A204.1 (cell line): ENCODE data around the gene TRIM56.
A peak's percentile ranks its signal among the peaks of the same experiment; 100 is the strongest.
"Not testable (repeated sequence)": the region's sequence is repeated elsewhere in the genome, so short reads cannot be mapped to it uniquely, and the experiment has no call there.

ENCODE experiments used
- FAIRE-seq: peaks from 2 replicates; lab custom pipeline; 2012; peaks lifted over from hg19 to GRCh38; lab: Jason Lieb, UNC

Gene TRIM56

DNA sequence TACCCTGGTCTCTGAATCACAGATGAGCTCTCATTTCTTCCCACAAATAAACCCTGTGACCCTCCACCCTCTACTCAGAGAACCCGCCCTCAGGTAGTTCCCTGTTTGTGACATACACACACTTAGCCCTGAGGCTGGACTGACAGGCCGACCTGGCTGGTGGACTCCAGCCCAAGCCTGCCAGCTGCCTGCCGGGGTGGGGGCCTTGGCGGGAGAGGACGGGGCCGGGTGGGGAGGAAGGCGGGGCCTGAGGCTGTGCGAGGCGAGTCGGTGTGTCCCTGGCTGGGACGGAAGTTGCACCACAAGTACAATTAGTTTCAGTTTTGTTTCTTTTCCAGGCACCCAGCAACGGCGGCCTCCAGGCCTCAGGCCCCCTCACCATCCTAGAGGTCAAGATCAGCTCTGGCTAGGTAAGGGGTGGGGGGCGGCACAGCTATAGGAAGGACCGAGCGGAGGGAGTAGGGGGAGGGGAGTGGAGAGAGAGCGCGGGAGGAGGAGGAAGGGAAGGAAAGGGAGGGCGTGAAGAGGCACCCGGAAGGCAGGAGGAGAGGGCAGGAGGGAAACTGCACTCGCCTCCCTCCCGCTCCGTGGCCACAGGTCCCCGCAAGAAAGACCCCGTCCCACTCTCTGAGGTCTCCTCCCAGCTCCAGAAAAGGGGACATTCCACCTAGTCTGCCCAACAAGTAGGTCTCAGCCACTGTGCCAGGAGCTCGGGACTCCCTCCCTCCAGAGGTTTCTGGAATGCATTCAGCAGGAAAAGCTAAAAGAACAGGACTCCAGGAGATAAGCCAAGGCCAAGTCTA is at the start of gene TRIM56:
Gene TRIM56, plus strand, starts transcription at position 320 of the 803 bp plus-strand sequence. CDS start 1,832 bp downstream, outside the sequence.
- peak; percentile 35 for FAIRE-seq

GRCh38 chr7:101035941-101036340 is 49.3 kb upstream of the TRIM56 start:
- FAIRE-seq = no peak

DNA sequence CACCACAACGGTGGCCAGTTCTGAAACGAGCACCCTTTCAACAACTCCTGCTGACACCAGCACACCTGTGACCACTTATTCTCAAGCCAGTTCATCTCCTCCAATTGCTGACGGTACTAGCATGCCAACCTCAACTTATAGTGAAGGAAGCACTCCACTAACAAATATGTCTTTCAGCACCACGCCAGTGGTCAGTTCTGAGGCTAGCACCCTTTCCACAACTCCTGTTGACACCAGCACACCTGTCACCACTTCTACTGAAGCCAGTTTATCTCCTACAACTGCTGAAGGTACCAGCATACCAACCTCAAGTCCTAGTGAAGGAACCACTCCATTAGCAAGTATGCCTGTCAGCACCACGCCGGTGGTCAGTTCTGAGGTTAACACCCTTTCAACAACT is 44.0 kb upstream of the TRIM56 start:
- FAIRE-seq = not testable (repeated sequence)

DNA sequence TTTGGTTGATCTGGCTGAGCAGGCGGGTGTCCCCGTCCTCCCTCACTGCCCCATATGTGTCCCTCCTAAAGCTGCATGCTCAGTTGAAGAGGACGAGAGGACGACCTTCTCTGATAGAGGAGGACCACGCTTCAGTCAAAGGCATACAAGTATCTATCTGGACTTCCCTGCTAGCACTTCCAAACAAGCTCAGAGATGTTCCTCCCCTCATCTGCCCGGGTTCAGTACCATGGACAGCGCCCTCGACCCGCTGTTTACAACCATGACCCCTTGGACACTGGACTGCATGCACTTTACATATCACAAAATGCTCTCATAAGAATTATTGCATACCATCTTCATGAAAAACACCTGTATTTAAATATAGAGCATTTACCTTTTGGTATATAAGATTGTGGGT is 26.9 kb upstream of the TRIM56 start:
- FAIRE-seq = no peak

- FAIRE-seq = no peak
Observed at GRCh38 chr7:101059620-101059942, 25.7 kb upstream of the TRIM56 start.

GRCh38 chr7:101060992-101061391 is 24.3 kb upstream of the TRIM56 start:
- no peak for FAIRE-seq

GRCh38 chr7:101064176-101064550 is 21.1 kb upstream of the TRIM56 start:
- not testable (repeated sequence) for FAIRE-seq

DNA sequence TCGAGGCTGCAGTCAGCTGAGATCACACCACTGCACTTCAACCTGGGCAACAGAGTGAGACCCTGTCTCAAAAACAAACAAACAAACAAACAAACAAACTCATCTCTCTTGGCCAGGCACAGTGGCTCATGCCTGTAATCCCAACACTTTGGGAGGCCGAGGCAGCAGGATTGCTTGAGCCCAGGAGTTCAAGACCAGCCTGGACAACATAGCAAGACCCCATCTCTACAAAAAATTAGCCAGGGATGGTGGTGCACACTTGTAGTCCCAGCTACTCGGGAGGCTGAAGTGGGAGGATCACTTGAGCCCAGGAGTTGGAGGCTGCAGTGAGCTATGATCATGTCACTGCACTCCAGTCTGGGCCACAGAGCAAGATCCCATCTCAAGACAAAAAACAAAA is 20.1 kb upstream of the TRIM56 start:
- FAIRE-seq = not testable (repeated sequence)

- no peak for FAIRE-seq
Observed at GRCh38 chr7:101066141-101066832, 19.0 kb upstream of the TRIM56 start.

DNA sequence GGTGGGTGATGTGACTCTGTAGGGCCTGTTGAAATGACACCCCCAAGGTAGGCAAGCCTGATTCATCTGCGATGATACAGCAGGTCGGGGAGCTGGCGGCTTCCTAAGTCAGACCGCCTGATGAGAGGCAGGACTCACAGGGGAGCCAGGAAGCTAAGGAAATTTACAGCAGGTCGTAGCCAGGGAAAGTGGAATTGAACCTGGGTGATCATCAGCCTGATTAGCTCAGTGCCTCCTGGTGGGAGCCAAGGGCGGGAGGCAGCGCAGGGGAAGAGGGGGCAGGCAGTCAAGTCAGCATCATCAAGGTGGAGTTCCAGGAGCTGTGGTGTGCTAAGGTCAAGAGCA is 18.5 kb upstream of the TRIM56 start:
- FAIRE-seq = no peak

DNA sequence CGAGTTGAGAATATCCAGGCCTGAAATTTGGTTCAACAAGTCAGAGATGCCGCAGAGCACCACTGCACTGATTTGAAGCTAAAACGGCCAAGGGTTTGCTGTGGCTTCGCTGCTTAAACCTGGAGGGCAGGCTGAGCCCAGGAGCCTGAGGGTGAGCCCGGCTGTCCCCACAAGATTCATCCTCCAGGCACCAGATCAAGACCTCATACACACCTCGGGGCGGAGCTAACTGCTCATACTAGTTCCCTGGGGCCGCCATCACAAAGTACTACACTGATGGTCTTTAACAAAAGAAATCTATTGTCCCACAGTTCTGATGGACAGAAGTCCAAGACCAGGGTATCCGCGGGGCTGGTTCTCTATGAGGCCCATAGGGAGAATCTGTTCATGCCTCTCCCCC is 16.9 kb upstream of the TRIM56 start:
- no peak for FAIRE-seq

- FAIRE-seq = not testable (repeated sequence)
Observed at GRCh38 chr7:101071362-101072104, 13.7 kb upstream of the TRIM56 start.

GRCh38 chr7:101075646-101076045 is 9.6 kb upstream of the TRIM56 start:
- no peak for FAIRE-seq

DNA sequence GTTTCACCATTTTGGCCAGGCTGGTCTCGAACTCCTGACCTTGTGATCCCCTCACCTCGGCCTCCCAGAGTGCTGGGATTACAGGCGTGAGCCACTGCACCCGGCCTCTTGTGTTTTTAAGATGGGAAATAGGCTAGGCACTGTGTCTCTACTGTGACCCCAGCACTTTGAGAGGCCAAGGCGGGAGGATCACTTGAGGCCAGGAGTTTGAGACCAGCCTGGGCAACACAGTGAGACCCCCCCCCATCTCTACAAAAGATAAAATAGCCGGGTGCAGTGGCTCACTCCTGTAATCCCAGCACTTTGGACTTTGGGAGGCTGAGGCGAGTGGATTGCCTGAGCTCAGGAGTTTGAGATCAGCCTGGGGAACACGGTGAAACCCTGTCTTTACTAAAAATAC is 9.1 kb upstream of the TRIM56 start:
- FAIRE-seq = not testable (repeated sequence)

- peak; percentile 32 for FAIRE-seq
Observed at GRCh38 chr7:101077303-101078086, 7.8 kb upstream of the TRIM56 start.

DNA sequence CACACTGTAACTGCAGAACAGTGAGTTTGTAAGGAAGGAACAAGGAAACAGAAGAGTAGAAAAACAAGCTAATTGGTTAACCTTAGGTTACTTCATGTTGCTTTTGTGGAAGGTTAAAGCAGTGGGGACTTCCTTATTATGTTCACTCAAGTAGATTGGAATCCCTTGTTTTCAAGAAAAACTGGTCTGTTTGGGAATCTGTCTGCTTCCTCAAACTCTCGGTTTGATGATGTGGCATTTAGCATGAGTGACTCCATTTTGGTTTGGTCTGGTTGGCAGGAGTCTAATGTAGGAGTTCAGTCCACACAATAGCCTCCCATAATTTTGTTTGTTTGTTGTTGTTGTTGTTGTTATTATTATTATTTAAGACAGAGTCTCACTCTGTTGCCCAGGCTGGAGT is 3.8 kb upstream of the TRIM56 start:
- no peak for FAIRE-seq

- FAIRE-seq = no peak
Observed at GRCh38 chr7:101084865-101085161, 468 bp upstream of the TRIM56 start.

DNA sequence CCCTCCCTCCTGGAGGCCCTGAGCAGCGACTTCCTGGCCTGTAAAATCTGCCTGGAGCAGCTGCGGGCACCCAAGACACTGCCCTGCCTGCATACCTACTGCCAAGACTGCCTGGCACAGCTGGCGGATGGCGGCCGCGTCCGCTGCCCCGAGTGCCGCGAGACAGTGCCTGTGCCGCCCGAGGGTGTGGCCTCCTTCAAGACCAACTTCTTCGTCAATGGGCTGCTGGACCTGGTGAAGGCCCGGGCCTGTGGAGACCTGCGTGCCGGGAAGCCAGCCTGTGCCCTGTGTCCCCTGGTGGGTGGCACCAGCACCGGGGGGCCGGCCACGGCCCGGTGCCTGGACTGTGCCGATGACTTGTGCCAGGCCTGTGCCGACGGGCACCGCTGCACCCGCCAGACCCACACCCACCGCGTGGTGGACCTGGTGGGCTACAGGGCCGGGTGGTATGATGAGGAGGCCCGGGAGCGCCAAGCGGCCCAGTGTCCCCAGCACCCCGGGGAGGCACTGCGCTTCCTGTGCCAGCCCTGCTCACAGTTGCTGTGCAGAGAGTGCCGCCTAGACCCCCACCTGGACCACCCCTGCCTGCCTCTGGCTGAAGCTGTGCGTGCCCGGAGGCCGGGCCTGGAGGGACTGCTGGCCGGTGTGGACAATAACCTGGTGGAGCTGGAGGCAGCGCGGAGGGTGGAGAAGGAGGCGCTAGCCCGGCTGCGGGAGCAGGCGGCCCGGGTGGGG is 2.2 kb downstream of the TRIM56 start:
- no peak for FAIRE-seq

DNA sequence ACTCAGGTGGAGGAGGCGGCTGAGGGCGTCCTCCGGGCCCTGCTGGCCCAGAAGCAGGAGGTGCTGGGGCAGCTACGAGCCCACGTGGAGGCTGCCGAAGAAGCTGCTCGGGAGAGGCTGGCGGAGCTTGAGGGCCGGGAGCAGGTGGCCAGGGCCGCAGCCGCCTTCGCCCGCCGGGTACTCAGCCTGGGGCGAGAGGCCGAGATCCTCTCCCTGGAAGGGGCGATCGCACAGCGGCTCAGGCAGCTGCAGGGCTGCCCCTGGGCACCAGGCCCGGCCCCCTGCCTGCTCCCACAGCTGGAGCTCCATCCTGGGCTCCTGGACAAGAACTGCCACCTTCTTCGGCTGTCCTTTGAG is 2.8 kb downstream of the TRIM56 start:
- FAIRE-seq = no peak

GRCh38 chr7:101088858-101089529 is 3.7 kb downstream of the TRIM56 start:
- FAIRE-seq = no peak

DNA sequence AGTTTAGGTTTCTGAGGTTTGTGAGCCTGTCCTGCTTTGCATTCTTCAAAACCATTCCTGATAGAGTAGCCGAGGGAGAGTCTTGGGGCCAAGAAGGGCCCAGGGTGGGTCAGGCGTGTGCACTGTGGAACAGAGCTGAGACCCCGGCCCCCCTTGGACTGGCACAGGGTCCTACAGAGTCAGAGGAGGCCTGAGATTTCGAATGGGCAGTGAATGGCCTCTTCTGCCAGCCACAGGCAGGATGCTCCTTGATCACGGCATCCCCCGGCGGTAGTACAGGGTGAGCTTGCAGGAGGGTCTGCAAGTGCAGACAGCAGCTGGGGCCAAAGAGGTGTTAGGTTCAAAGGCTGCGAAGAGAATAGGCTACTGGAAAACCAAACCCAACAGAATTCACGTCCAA is 4.6 kb downstream of the TRIM56 start:
- FAIRE-seq = no peak
